GM06990 (cell line): Measurements from ENCODE around the gene AP2A2.

Source experiments
- DNase-seq: peaks from one replicate; pipeline ENCODE4 v3.0.0-alpha.2; 2011; ENCODE audit not compliant: insufficient read length; ENCODE audit errors: extremely low read depth
- H3K27me3 ChIP-seq: replicated peaks from 2 replicates; pipeline ENCODE4 v1.6.0; 2011; ENCODE audit warnings: low read length; ENCODE audit not compliant: control insufficient read depth, insufficient read depth
- H3K36me3 ChIP-seq: 2 replicates; pipeline ENCODE4 v1.5.1; 2011; ENCODE audit warnings: low read length; ENCODE audit not compliant: control insufficient read depth, insufficient read depth
- H3K4me3 ChIP-seq: replicated peaks from 2 replicates; pipeline ENCODE4 v1.5.1; 2011; ENCODE audit warnings: low read depth, mild to moderate bottlenecking, control low read depth, low read length
- CTCF ChIP-seq: IDR thresholded peaks from 2 replicates; pipeline ENCODE4 v1.5.1; 2011; ENCODE audit warnings: low read length, control low read depth, mild to moderate bottlenecking, inconsistent platforms; ENCODE audit not compliant: insufficient read depth, poor library complexity, severe bottlenecking

AP2A2 gene

DNA sequence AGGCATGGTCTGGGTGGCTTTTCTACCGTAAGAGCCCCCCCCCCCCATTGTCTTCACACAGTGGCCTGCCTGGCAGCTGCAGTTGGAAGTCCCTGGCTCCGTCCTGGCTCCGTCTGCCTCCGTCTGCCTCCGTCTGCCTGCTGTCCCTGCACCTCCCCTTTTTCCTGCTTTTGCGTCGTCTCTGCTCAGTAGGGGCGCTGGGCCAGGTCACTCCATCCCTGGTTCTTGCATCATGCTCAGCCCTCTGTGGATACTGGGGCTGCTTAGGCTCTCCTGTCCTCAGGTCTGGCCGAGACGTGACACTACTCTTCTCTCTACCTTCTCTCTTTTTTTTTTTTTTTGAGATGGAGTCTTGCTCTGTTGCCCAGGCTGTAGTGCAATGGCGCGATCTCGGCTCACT is 27.8 kb downstream of the AP2A2 start:
- DNase-seq: no peak
- no peaks in the 10 kb centered on the region for H3K27me3 ChIP-seq
- H3K36me3 ChIP-seq: no peaks in the 10 kb centered on the region; the same call in 1 of the 2 replicates
- no peak for TF ChIP-seq CTCF
- H3K4me3 ChIP-seq: no peak overlapping the region

GRCh38 chr11:954392-955153 is 28.9 kb downstream of the AP2A2 start:
- H3K36me3 ChIP-seq: no peaks in the 10 kb centered on the region; the same call in none of the 2 replicates
- no peak overlapping the region for H3K4me3 ChIP-seq
- TF ChIP-seq CTCF: no peak
- no peak for DNase-seq
- no peaks in the 10 kb centered on the region for H3K27me3 ChIP-seq

DNA sequence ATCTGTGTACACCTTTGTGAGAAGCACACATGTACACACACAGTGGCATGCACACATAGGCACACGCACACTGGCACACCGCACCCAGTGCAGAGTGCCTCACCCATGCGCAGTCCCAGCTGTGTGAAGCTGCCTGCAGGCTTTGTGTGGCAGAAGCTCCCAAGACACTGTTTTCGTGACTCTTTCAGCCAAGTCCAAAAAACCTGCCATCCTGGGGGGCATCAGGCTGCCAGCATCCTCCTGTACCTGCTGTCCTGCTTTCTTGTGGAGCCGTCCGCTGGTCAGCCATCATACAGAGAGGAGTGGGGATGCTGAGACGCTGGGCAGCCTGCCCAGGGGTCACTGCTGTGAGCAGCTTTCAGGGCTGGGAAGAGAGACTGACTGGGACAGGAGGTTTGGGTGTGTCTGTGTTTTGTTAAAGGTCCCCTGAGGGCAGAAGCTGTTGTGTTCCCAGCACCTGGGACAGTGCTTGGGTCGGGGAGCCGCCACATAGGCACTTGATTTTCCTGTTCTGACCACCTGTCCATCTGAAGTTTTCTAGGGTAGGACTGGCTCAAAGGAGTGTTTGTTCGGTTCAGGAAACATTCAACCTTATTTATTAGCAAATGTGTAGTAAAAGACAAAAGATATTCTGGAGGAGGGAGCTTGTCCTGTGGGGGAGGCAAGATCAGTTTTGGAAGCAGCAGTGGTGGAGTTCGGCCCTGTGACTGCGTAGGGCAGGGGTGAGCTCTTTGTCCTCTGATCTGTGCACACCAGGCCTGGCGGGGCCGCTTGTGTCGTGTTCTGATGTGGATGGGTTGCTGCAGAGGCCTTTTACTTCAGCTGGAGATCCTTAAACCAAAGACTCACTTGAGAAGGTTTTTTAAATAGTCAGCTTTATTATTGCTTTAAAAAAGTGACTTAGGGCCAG is 29.7 kb downstream of the AP2A2 start:
- Histone ChIP-seq H3K36me3 (peaks cover 2% of the 10 kb centered on the region), H3K27me3 (no peaks in the 10 kb centered on the region), H3K4me3 (no peak overlapping the region)
- no peak for TF ChIP-seq CTCF
- DNase-seq: no peak

DNA sequence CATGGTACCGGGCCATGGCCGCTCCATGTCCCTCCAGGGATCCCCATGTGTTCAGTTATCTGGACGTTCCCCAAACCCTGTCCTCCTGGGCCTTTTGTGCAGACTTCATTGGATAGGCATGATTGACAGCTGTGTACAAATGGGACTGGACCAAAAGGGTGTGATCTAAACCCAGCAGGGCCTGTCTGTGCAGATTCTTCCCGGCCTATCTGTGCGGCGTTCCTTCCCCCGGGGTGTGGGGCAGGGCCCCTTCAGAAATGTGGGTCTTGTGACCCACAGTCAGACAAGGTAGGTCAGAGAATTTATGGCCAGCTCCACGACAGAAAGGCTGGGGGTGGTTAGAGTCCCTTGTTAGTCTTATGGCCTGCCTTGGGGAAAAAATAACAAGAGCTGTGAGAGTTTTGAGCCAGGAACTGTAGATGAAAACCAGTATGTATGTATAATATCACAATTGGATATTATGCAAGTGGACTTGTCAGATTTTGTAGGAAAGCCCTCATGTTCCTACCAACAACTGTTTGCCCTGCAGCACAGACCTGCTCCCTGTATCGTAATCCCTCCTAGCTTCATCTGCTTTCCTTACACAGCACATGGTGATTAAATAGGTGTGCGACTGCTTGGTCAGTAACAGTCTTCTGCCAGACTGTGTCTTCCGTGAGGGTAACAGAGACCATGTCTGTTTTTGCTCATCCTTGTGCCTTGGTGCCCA is 31.7 kb downstream of the AP2A2 start:
- Histone ChIP-seq H3K36me3 (peaks cover 3% of the 10 kb centered on the region), H3K27me3 (no peaks in the 10 kb centered on the region), H3K4me3 (no peak overlapping the region)
- no peak for TF ChIP-seq CTCF
- no peak for DNase-seq

GRCh38 chr11:958101-958500 is 32.4 kb downstream of the AP2A2 start:
- TF ChIP-seq CTCF: no peak
- DNase-seq: no peak
- Histone ChIP-seq H3K27me3 (no peaks in the 10 kb centered on the region), H3K36me3 (peaks cover 3% of the 10 kb centered on the region), H3K4me3 (no peak overlapping the region)
